ENCODE data around the gene SIGLEC15.

DNA sequence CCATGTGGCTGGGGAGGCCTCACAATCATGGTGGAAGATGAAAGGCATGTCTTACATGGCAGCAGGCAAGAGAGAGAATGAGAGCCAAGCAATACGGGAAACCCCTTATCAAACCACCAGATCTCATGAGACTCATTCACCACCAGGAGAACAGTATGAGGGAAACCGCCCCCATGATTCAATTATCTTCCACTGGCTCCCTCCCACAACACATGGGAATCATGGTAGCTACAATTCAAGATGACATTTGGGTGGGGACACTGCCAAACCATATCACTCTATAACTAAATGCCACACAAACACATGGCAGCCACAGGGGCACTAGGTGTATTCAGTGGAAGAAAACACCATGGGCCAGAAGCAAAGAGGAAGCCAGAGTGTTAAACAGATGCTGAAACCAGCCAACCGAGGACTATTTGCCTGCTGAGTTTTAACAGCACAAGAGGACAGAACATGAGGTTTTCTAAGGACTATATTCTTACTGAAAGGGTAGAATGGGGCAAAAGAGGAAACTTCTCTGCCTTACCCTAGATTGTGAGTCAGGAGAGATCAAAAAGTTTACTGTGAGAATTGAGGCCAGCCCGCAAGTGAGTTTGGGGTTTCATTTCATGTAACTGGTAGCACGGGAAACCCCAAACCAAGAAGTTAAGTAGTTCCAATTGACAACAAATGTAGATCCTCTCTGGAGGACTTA is 49.2 kb downstream of the SIGLEC15 start:
- TF ChIP-seq TAF1 (IDR thresholded peaks at IDR 0.05; ENCODE audit: low read depth, low read length), result no peak
- TF ChIP-seq POLR2AphosphoS5 (IDR thresholded peaks at IDR 0.05; ENCODE audit: low read depth, low read length), result no peak
- TF ChIP-seq POLR2A (IDR thresholded peaks at IDR 0.05; ENCODE audit: low read depth, low read length), result no peak
- peak; percentile 72 for TF ChIP-seq PAX5 (IDR thresholded peaks at IDR 0.05; ENCODE audit: insufficient read depth, low read length, severe bottlenecking)
- peak; percentile 64 for TF ChIP-seq SPI1 (IDR thresholded peaks at IDR 0.05; ENCODE audit: low read depth, low read length)
